Trophoblast cell (in vitro differentiated cells and primary cell): Measurements from ENCODE around the gene C4orf17.
A peak's percentile ranks its signal among the peaks of the same experiment; 100 is the strongest.

ENCODE experiments used
- DNase-seq, 2 donors: peaks; one replicate each; pipeline ENCODE4 v3.0.0-alpha.2; 2016
- H2AFZ ChIP-seq: 2 replicates; pipeline ENCODE4 v1.6.1; 2013; ENCODE audit warnings: low read length, moderate library complexity, mild to moderate bottlenecking; ENCODE audit not compliant: insufficient read depth, poor library complexity
- H2AK5ac ChIP-seq: 2 replicates; pipeline ENCODE4 v1.6.1; 2013; ENCODE audit warnings: mild to moderate bottlenecking, low read length
- H2BK120ac ChIP-seq: 2 replicates; pipeline ENCODE4 v1.6.1; 2013; ENCODE audit warnings: low read length, mild to moderate bottlenecking, moderate library complexity; ENCODE audit not compliant: insufficient read depth, poor library complexity
- H2BK12ac ChIP-seq: 2 replicates; pipeline ENCODE4 v1.6.1; 2013; ENCODE audit warnings: mild to moderate bottlenecking, low read length, moderate library complexity
- H2BK5ac ChIP-seq: 2 replicates; pipeline ENCODE4 v1.6.1; 2013; ENCODE audit warnings: low read length, low read depth, moderate library complexity, mild to moderate bottlenecking; ENCODE audit not compliant: poor library complexity
- H3K14ac ChIP-seq: 2 replicates; pipeline ENCODE4 v1.6.1; 2013; ENCODE audit warnings: mild to moderate bottlenecking, low read length
- H3K18ac ChIP-seq: 2 replicates; pipeline ENCODE4 v1.6.1; 2013; ENCODE audit warnings: mild to moderate bottlenecking, low read length
- H3K23ac ChIP-seq: 2 replicates; pipeline ENCODE4 v1.6.1; 2013; ENCODE audit warnings: low read length
- H3K27ac ChIP-seq: 2 replicates; pipeline ENCODE4 v1.5.1; 2013; ENCODE audit warnings: low read depth, mild to moderate bottlenecking, inconsistent platforms, low read length, moderate library complexity
- H3K27me3 ChIP-seq: 2 replicates; pipeline ENCODE4 v1.6.1; 2013; ENCODE audit warnings: inconsistent platforms, mild to moderate bottlenecking, low read length, moderate library complexity; ENCODE audit not compliant: insufficient read depth
- H3K36me3 ChIP-seq, 2 experiments: 1 replicate in 1 of 2; 2 replicates in 1 of 2; pipeline ENCODE4 v1.6.1; 2013; ENCODE audit warnings: low read length in 2 of 2, mild to moderate bottlenecking in 2 of 2, moderate library complexity in 1 of 2; ENCODE audit not compliant: insufficient read depth in 2 of 2, control insufficient read depth in 1 of 2
- H3K4ac ChIP-seq: 2 replicates; pipeline ENCODE4 v1.6.1; 2013; ENCODE audit warnings: low read depth, mild to moderate bottlenecking, low read length, moderate library complexity
- H3K4me1 ChIP-seq, 2 experiments: 1 replicate in 1 of 2; 2 replicates in 1 of 2; pipeline ENCODE4 v1.6.1; 2013; ENCODE audit warnings: low read length in 2 of 2, mild to moderate bottlenecking in 2 of 2, moderate library complexity in 1 of 2; ENCODE audit not compliant: insufficient read depth in 2 of 2, control insufficient read depth in 1 of 2
- H3K4me2 ChIP-seq: 2 replicates; pipeline ENCODE4 v1.6.1; 2013; ENCODE audit warnings: inconsistent platforms, mild to moderate bottlenecking, low read length, moderate library complexity
- H3K4me3 ChIP-seq: 2 replicates; pipeline ENCODE4 v1.5.1; 2013; ENCODE audit warnings: mild to moderate bottlenecking, low read depth, low read length, inconsistent platforms
- H3K79me1 ChIP-seq: one replicate; pipeline ENCODE4 v1.6.1; 2013; ENCODE audit warnings: low read length
- H3K79me2 ChIP-seq: 2 replicates; pipeline ENCODE4 v1.6.1; 2013; ENCODE audit warnings: low read length, mild to moderate bottlenecking; ENCODE audit not compliant: control insufficient read depth, insufficient read depth, poor library complexity
- H3K9ac ChIP-seq: 2 replicates; pipeline ENCODE4 v1.6.1; 2013; ENCODE audit warnings: mild to moderate bottlenecking, low read length
- H3K9me3 ChIP-seq: 2 replicates; pipeline ENCODE4 v1.6.1; 2013; ENCODE audit warnings: low read depth, mild to moderate bottlenecking, control low read depth, inconsistent platforms, low read length; ENCODE audit not compliant: insufficient read depth
- H4K12ac ChIP-seq: 2 replicates; pipeline ENCODE4 v1.6.1; 2013; ENCODE audit warnings: low read depth, mild to moderate bottlenecking, low read length, moderate library complexity
- H4K8ac ChIP-seq: 2 replicates; pipeline ENCODE4 v1.6.1; 2013; ENCODE audit warnings: low read depth, mild to moderate bottlenecking, low read length, moderate library complexity
- H4K91ac ChIP-seq: one replicate; pipeline ENCODE4 v1.6.1; 2013; ENCODE audit warnings: low read depth, mild to moderate bottlenecking, low read length, moderate library complexity
- WGBS: extraction: QIAGEN DNeasy Blood & Tissue Kit; methylation state at CpG from one replicate; pipeline ENCODE4 v1.1.7; 2013; ENCODE audit warnings: missing lambda C conversion rate; ENCODE audit not compliant: insufficient read length, insufficient coverage; ENCODE audit errors: extremely low coverage; 5-methylcytosine and 5-hydroxymethylcytosine counted together

C4orf17 gene

DNA sequence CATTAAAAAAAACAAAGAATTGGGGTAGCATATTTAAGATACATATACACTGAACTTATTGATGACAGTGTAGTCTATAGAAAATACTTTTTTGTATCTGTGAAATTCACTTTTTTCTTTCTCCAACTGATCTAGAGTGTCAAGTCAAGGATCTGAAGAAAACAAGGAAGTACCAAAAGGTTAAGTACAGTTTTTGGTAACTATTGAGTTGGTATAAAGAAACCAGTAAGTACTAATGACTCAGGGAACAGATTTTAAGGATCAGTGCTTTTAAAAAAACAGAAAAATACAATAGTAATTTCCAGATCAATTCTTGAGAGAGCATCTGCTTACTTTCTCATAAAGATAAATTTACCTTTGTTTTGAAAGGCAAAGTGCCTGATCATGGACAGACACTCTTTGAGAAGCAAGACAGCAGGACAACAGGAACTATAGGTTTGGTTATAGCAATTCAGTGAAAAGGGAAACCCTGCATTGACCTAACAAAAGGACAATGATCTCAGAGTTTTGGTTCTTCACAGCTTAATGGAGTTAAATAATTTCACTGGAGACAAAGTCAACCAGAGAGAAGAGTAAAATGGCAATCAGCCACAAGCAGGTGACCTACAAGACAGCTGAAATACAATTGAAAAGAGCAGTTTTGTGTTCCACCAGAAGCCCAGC lies 29.6 kb downstream of the C4orf17 start:
- Histone ChIP-seq H3K9ac (no peak overlapping the region), H3K4me3 (no peak overlapping the region), H4K8ac (no peak overlapping the region), H2BK12ac (no peak overlapping the region), H3K23ac (no peak overlapping the region), H4K91ac (no peak overlapping the region), H3K4ac (no peak overlapping the region), H3K79me2 (no peaks in the 10 kb centered on the region), H2BK5ac (no peak overlapping the region), H3K4me1 (no peaks in the 10 kb centered on the region), H2BK120ac (no peak overlapping the region), H3K4me2 (no peak overlapping the region), H2AFZ (no peak overlapping the region), H3K14ac (no peak overlapping the region), H3K27me3 (no peaks in the 10 kb centered on the region), H2AK5ac (no peak overlapping the region), H3K79me1 (no peaks in the 10 kb centered on the region), H3K9me3 (peaks cover 5% of the 10 kb centered on the region), H3K18ac (no peak overlapping the region), H4K12ac (no peak overlapping the region), H3K27ac (no peak overlapping the region), H3K36me3 (no peaks in the 10 kb centered on the region)
- DNase-seq = no peak

GRCh38 chr4:99552872-99553271 lies 42.1 kb downstream of the C4orf17 start:
- H3K4me2 ChIP-seq = no peak overlapping the region
- no peak overlapping the region for H3K18ac ChIP-seq
- no peak overlapping the region for H4K91ac ChIP-seq
- no peak overlapping the region for H4K8ac ChIP-seq
- H3K4ac ChIP-seq = no peak overlapping the region
- no peak overlapping the region for H2AK5ac ChIP-seq
- no peak overlapping the region for H3K14ac ChIP-seq
- H3K79me1 ChIP-seq = no peaks in the 10 kb centered on the region
- no peaks in the 10 kb centered on the region for H3K9me3 ChIP-seq
- WGBS = no CpG with 5 or more reads among the region's 2 CpGs
- H2BK12ac ChIP-seq = no peak overlapping the region
- H3K4me3 ChIP-seq = no peak overlapping the region
- H2BK5ac ChIP-seq = no peak overlapping the region
- no peaks in the 10 kb centered on the region for H3K27me3 ChIP-seq
- peak in 1 of 2 donors; percentile 9 for DNase-seq
- H3K4me1 ChIP-seq = no peaks in the 10 kb centered on the region
- no peak overlapping the region for H3K9ac ChIP-seq
- H3K27ac ChIP-seq = no peak overlapping the region
- no peaks in the 10 kb centered on the region for H3K36me3 ChIP-seq
- no peak overlapping the region for H3K23ac ChIP-seq
- no peak overlapping the region for H4K12ac ChIP-seq
- no peak overlapping the region for H2BK120ac ChIP-seq
- no peaks in the 10 kb centered on the region for H3K79me2 ChIP-seq
- no peak overlapping the region for H2AFZ ChIP-seq

DNA sequence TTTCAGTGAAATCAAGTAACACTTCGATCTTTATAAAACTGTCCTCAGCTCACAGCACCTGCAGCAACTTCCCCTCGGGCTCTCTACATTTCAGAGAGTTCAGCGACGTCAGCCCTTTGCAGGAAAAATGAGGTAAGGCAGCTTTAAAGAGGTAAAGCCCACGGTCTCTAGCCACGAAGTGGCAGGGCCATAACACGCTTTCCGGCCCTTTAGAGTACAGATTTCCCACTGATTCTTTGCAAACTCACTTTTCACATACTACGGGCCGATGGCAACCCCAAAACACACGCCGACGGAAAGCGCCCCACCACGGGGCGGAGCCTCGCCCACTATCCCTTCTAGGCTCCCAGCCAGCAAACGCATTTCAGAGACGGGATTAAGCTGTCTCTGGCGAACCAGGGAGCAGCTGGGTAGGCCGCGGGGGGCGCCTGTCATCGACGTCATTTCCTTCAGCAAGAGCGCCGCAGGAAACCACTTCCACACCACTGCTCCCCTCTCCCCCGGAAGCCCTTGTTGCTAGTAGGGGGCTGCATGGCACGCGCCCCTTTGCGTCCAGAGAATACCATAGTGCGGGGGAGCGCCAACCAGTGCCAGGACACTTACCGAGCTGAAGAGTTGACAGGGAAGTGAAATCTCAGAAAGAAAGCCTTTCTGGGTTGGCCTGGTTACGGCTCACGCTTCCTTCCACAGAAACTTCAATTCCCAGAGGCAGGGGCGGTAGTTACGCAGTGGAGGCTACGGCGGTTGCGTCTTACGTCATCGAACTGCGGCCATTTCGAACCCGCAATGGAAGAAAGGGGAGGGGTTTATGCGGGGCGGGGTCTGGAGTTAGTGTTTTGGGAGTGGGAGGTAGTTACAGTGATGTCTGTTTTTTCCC lies 52.7 kb downstream of the C4orf17 start, which contains the start of gene TRMT10A:
TRMT10A (minus strand) TSS at position 730 of the 877 bp plus-strand sequence. CDS start 4,701 bp downstream, outside the sequence.
- peak within 1 kb of the TSS; percentile 85 for H2AFZ ChIP-seq
- WGBS = no CpG with 5 or more reads among the region's 48 CpGs
- peak within 1 kb of the TSS; percentile 94 for H4K12ac ChIP-seq
- peak within 1 kb of the TSS; percentile 72 for H3K4me3 ChIP-seq
- peak within 1 kb of the TSS; percentile 78 for H3K9ac ChIP-seq
- H3K79me2 ChIP-seq = no peaks in the 10 kb centered on the region
- peak within 1 kb of the TSS; percentile 67 for H2BK120ac ChIP-seq
- peak within 1 kb of the TSS; percentile 91 for H4K8ac ChIP-seq
- peak within 1 kb of the TSS; percentile 78 for H3K27ac ChIP-seq
- H3K27me3 ChIP-seq = no peaks in the 10 kb centered on the region
- peaks cover 0 to 5% of the 10 kb centered on the region in 2 experiments for H3K4me1 ChIP-seq
- no peak within 1 kb of the TSS for H2BK12ac ChIP-seq
- H3K23ac ChIP-seq = no peak within 1 kb of the TSS
- H3K9me3 ChIP-seq = no peaks in the 10 kb centered on the region
- no peak within 1 kb of the TSS for H2AK5ac ChIP-seq
- peaks cover 6% of the 10 kb centered on the region for H3K79me1 ChIP-seq
- H3K4ac ChIP-seq = no peak within 1 kb of the TSS
- no peaks in the 10 kb centered on the region for H3K36me3 ChIP-seq
- peak; percentile 96 to 97 for DNase-seq
- H3K14ac ChIP-seq = peak within 1 kb of the TSS; percentile 96
- H3K4me2 ChIP-seq = peak within 1 kb of the TSS; percentile 67
- H3K18ac ChIP-seq = peak within 1 kb of the TSS; percentile 83
- H4K91ac ChIP-seq = peak within 1 kb of the TSS; percentile 83
- H2BK5ac ChIP-seq = peak within 1 kb of the TSS; percentile 83

GRCh38 chr4:99564921-99565320 lies 54.1 kb downstream of the C4orf17 start:
- no peak overlapping the region for H4K91ac ChIP-seq
- no peak overlapping the region for H3K4me3 ChIP-seq
- H3K4me1 ChIP-seq = peaks cover 0 to 5% of the 10 kb centered on the region in 2 experiments
- H2BK12ac ChIP-seq = no peak overlapping the region
- no peak overlapping the region for H3K9ac ChIP-seq
- no peak overlapping the region for H3K4me2 ChIP-seq
- H3K4ac ChIP-seq = no peak overlapping the region
- H4K8ac ChIP-seq = no peak overlapping the region
- H2AK5ac ChIP-seq = no peak overlapping the region
- no peaks in the 10 kb centered on the region for H3K36me3 ChIP-seq
- H3K27me3 ChIP-seq = no peaks in the 10 kb centered on the region
- no peak overlapping the region for H3K14ac ChIP-seq
- no peak overlapping the region for H2BK5ac ChIP-seq
- no peak overlapping the region for H3K18ac ChIP-seq
- H3K79me2 ChIP-seq = no peaks in the 10 kb centered on the region
- no peak overlapping the region for H4K12ac ChIP-seq
- H2BK120ac ChIP-seq = no peak overlapping the region
- no peaks in the 10 kb centered on the region for H3K9me3 ChIP-seq
- peaks cover 6% of the 10 kb centered on the region for H3K79me1 ChIP-seq
- H3K27ac ChIP-seq = no peak overlapping the region
- no peak for DNase-seq
- no peak overlapping the region for H3K23ac ChIP-seq
- H2AFZ ChIP-seq = no peak overlapping the region
